ENCODE results near the gene CAB39L. TPM values are rescaled to one million over a fixed set of nuclear protein-coding genes. Genes with fewer than 3 reads are reported as not detected.

CAB39L gene
- total RNA-seq, 1 donor from 2014 or later, result 13.4 TPM

- H3K9me3 ChIP-seq, result no peaks in the 10 kb centered on the region
- H3K4me1 ChIP-seq, result no peaks in the 10 kb centered on the region
- H3K36me3 ChIP-seq, result peaks cover 51% of the 10 kb centered on the region
- no peaks in the 10 kb centered on the region for H3K27me3 ChIP-seq (ENCODE audit: low read depth)
- DNase-seq, result no peak
- H3K27ac ChIP-seq, result no peak overlapping the region
- TF ChIP-seq CTCF (IDR thresholded peaks at IDR 0.05), result no peak
- no peak overlapping the region for H3K4me3 ChIP-seq
- intact Hi-C loops (cut with DNase I), result no loop called here
- no peak for ATAC-seq
Observed at GRCh38 chr13:49265822-49266221, 178.0 kb downstream of the CAB39L start.

GRCh38 chr13:49262634-49263033 lies 181.2 kb downstream of the CAB39L start:
- H3K27ac ChIP-seq, result no peak overlapping the region
- no peak for TF ChIP-seq CTCF (IDR thresholded peaks at IDR 0.05)
- H3K27me3 ChIP-seq (ENCODE audit: low read depth), result no peaks in the 10 kb centered on the region
- H3K4me1 ChIP-seq, result no peaks in the 10 kb centered on the region
- H3K36me3 ChIP-seq, result peaks cover 59% of the 10 kb centered on the region
- DNase-seq (no peak), ATAC-seq (no peak)
- H3K4me3 ChIP-seq, result no peak overlapping the region
- intact Hi-C loops (cut with DNase I), result no loop called here
- H3K9me3 ChIP-seq, result no peaks in the 10 kb centered on the region

- TF ChIP-seq CTCF (IDR thresholded peaks at IDR 0.05), result no peak
- H3K27ac ChIP-seq, result no peak overlapping the region
- no peaks in the 10 kb centered on the region for H3K4me1 ChIP-seq
- H3K4me3 ChIP-seq, result no peak overlapping the region
- ATAC-seq (no peak), DNase-seq (no peak)
- intact Hi-C loops (cut with DNase I), result no loop called here
- no peaks in the 10 kb centered on the region for H3K9me3 ChIP-seq
- H3K27me3 ChIP-seq (ENCODE audit: low read depth), result no peaks in the 10 kb centered on the region
- H3K36me3 ChIP-seq, result peaks cover 70% of the 10 kb centered on the region
Observed at GRCh38 chr13:49259586-49259985, 184.3 kb downstream of the CAB39L start.

Other genes starting within 250 kb of the CAB39L start
- gene MLNR, start 223.7 kb downstream of the CAB39L start, total RNA-seq, result not detected
- gene CDADC1, start 196.1 kb downstream of the CAB39L start, total RNA-seq, result 7.9 TPM
- 21.1 TPM for gene SETDB2, start 210 bp upstream of the CAB39L start, total RNA-seq
- 59.8 TPM for gene PHF11, start 51.9 kb upstream of the CAB39L start, total RNA-seq
- 24.9 TPM for gene RCBTB1, start 141.5 kb upstream of the CAB39L start, total RNA-seq
- 7.5 TPM for gene ARL11, start 184.4 kb upstream of the CAB39L start, total RNA-seq
- 48.4 TPM for gene EBPL, start 247.4 kb upstream of the CAB39L start, total RNA-seq